CD4-positive, alpha-beta T cell treated with Interleukin-10 for 1 hour (primary cell): ENCODE data around the gene CHD9.

Experiments
- DNase-seq: peaks from one replicate; pipeline ENCODE4 v3.0.0-alpha.2; 2020

Gene CHD9

GRCh38 chr16:53078765-53079485 is 24.1 kb downstream of the CHD9 start:
- no peak for DNase-seq

DNA sequence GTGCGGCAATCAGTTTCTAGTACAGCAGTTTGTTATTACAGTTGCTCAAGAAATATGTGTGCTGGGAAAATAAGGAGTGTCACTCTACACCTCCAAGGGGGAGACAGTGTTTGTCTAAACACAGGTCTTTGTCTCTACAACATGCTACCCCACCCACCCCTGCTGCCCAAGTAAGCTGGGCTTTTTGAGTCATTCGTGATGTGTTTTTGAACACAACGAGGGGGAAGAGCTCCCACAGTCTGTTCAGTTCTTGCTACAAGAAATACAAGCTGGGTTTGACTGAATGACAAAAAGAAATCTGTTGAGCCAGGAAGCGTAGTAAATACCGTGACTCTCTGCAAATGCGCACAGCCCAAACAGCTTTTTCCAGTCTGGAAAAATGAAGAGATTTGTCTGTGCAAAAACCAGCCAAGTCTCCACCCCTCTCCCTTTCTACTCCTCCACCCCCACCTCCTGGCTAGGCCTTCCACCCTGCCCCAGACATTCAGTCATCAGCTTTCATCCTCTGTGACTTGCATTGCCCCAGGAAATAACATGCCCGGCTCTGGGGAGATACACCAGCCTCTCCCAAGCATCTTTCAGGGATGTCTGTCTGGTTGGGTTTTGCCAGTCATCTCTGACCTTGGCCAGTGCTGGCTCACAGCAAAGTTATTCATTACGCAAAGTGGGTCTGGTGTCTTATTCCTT is 25.7 kb downstream of the CHD9 start:
- no peak for DNase-seq

DNA sequence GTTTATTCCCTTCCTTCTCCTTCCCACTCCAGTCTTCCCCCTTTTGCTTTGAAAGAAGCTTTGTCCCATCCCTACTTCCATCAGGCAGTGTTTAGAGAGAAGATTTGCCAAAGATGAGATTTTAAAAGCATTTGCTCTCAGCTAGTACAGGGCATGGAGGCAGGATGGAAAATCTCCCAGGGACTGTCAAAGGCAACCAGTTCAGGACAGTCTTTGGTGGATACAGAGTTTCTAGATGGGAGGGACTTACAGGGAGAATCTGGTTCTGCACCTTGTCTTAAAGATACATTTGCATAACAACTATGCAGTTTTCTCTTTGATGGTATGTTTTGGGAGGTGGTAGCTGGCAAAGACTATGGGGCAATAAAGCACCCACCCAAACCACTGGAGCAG is 26.2 kb downstream of the CHD9 start:
- DNase-seq: no peak

GRCh38 chr16:53081686-53082407 is 27.1 kb downstream of the CHD9 start:
- no peak for DNase-seq

DNA sequence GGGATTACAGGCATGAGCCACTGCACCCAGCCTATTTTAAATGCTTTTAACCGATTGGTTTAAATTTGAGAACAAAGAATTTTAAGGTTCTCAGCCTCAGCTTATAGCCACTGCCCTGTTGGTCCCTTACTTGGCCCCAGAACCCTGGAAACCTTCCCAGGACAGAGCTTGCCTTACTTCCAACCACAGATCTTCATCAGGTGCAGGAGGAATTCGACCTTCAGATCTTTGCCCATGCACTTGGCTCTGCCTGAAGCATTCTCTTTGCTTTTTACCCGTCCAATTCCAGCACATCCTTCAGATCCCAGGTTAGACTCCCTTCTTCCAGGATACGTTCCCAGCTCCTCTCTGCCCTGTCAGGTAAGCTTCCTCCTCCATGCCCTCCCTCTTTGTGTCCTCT is 27.7 kb downstream of the CHD9 start:
- DNase-seq: no peak

GRCh38 chr16:53083119-53083518 is 28.3 kb downstream of the CHD9 start:
- DNase-seq: no peak

GRCh38 chr16:53084141-53084541 is 29.4 kb downstream of the CHD9 start:
- DNase-seq: no peak

- no peak for DNase-seq
Observed at GRCh38 chr16:53084746-53085334, 30.0 kb downstream of the CHD9 start.

GRCh38 chr16:53085369-53085843 is 30.6 kb downstream of the CHD9 start:
- no peak for DNase-seq

DNA sequence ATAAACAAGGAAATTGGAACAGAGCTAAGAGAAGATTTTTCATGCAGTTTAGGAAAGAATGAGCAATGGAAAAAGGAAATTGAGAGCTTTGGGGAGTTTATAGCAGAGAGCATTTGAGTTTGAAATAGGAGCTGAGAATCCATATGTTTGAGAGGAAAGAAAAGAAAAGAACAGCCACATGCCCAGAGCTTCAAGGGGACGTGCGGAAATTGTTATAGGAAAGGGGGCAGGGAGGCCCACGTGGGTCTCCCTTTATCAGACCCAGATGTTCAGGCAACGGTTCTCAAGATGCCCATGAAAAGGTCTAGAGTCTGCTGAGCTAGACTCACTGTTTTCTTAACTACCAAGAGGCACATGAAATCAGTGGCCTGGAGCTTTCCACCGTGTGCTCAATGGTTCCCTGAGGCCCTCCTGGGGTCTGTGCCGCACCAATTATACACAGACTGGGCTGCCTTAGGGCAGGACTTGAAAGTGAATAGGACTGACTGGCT is 31.2 kb downstream of the CHD9 start:
- DNase-seq: no peak

GRCh38 chr16:53087101-53087500 is 32.3 kb downstream of the CHD9 start:
- DNase-seq: no peak

- DNase-seq: no peak
Observed at GRCh38 chr16:53089434-53090285, 34.9 kb downstream of the CHD9 start.

GRCh38 chr16:53090286-53090590 is 35.4 kb downstream of the CHD9 start:
- DNase-seq: no peak

- DNase-seq: no peak
Observed at GRCh38 chr16:53090591-53091411, 36.0 kb downstream of the CHD9 start.

DNA sequence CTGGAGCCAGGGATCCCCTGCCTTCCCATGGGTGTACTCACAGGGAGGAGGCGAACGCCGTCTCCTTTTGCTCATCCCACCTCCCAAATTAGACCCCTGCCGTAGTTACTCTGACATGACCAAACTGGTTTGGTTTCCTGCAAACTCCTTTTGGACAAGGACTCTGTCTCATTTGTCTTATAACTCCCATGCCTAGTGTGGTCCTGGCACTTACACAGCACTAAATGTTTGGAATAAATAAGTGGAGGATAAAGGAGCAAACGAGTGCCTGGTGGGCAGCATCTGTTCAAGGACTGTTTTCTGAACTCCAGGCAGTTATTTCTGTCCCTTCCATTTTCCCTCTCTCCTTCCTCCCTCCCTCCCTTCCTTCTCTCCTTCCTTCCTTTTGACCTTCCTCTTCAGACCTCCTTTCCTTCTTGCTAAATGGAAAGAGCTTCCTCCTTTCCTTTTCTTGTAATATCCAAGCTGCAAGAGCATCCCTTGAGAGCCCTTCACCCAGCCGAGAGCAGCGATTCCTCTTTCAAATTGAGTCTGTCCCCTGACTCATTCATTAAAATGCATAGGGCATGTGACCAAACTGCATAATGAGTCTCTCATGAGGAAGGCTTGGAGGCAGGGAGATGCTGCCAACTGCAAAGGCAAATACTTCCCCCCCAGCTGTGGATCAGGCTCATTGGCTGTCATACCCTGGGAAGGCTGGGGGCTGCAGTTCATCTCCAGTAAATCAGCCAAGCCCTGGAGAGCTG is 36.8 kb downstream of the CHD9 start:
- no peak for DNase-seq

DNA sequence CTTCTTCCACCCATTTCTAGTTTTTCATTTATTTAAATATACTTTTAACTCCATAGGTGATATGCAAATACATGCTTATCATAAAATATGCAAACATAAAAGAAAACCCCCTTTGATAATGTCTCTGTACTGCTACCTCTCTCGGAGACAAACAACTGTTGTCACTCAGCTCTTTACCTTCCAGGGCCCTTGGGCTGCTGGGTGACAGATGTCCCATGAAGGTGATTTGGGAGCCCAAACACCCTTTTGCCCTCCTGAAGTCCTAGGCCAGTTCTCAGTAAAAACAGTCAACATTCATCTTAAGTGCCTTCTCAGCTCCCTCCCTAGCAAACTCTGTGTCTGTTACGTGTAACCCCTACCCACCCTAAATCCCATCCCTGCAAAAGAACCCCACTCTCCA is 37.5 kb downstream of the CHD9 start:
- DNase-seq: no peak

- DNase-seq: no peak
Observed at GRCh38 chr16:53093162-53093744, 38.5 kb downstream of the CHD9 start.

GRCh38 chr16:53094013-53094630 is 39.3 kb downstream of the CHD9 start:
- DNase-seq: peak; percentile 37

DNA sequence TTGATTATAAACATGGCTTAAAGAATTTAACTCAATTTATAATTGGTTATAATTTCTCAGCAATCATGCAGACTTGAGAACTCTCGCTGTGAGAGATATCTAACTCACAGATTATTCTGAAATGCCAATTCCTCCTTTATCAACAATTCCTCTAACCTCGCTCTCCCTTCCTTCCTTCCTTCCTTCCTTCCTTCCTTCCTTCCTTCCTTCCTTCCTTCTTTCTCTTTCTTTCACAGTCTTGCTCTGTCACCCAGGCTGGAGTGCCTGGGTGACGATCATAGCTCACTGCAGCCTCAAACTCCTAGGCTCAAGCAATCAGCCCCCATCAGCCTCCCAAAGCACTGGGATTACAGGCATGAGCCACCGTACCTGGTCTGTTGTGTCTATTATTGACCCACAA is 42.4 kb downstream of the CHD9 start:
- DNase-seq: no peak
